Measurements from ENCODE around the gene CXCL14. TPM values are rescaled to one million over a fixed set of nuclear protein-coding genes. Genes with fewer than 3 reads are reported as not detected.

Gene CXCL14
- total and polyA plus RNA-seq, 2 donors (not counting 1 experiment from before 2014, with no cell fraction given): not detected

DNA sequence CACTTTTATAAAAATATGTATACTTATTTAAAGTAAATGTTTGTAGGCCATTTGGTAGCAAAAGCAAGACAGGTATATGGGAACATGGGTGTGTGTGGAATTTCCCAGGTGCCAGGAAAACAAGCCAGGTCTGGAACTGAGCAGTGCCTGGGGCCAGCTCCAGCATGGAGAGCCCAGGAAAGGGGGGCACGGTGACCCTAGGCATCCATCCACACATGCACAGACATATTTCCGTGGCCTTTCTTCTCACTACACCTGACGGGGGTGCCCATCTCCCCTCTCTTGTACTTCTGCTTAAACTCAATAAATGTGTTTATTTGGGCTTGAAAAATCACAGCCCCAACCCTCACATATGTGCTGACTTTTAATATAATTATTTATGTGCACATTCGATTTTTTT, 31.2 kb upstream of the CXCL14 start:
- Histone ChIP-seq H4K20me1 (ENCODE audit: control insufficient read depth, insufficient read depth, low read length, poor library complexity, severe bottlenecking) (no peaks in the 10 kb centered on the region), H3K79me2 (ENCODE audit: control insufficient read depth, insufficient read depth, low read length) (no peaks in the 10 kb centered on the region), H3K4me2 (replicated peaks; ENCODE audit: low read depth, low read length, poor library complexity, severe bottlenecking) (no peak overlapping the region), H3K9ac (ENCODE audit: low read length) (no peak overlapping the region), H3K27ac (ENCODE audit: low read length in 2 of 2) (no peak overlapping the region), H3K27me3 (replicated peaks in 1 of 4; ENCODE audit: control extremely low read depth in 1 of 4, control insufficient read depth in 3 of 4, insufficient read depth in 4 of 4, low read length in 3 of 4) (peaks cover 0 to 4% (median 0%) of the 10 kb centered on the region in 4 experiments), H3K4me3 (ENCODE audit: control extremely low read depth in 1 of 5, extremely low read depth in 1 of 5, insufficient read depth in 1 of 5, low read depth in 2 of 5, low read length in 4 of 5) (no peak overlapping the region), H2AFZ (ENCODE audit: insufficient read depth, low read depth, low read length, poor library complexity, severe bottlenecking) (no peak overlapping the region), H3K4me1 (ENCODE audit: control insufficient read depth in 2 of 2, insufficient read depth in 2 of 2, low read length in 2 of 2) (no peaks in the 10 kb centered on the region), H3K9me3 (ENCODE audit: control extremely low read depth in 1 of 3, control insufficient read depth in 2 of 3, insufficient read depth in 1 of 3, low read length in 2 of 3) (peaks cover 0 to 2% (median 0%) of the 10 kb centered on the region in 3 donors), H3K36me3 (replicated peaks in 1 of 2; ENCODE audit: control extremely low read depth in 1 of 2, control insufficient read depth in 1 of 2, extremely low read depth in 1 of 2, insufficient read depth in 2 of 2, low read length in 1 of 2) (no peaks in the 10 kb centered on the region)
- no CpG with 5 or more reads among the region's 4 CpGs for WGBS (ENCODE audit: insufficient coverage)
- Mint-ChIP-seq H3K27me3 (peaks cover 16% of the 10 kb centered on the region), H3K9me3 (ENCODE audit: insufficient read depth) (no peaks in the 10 kb centered on the region), H3K4me1 (no peaks in the 10 kb centered on the region), H3K27ac (no peak overlapping the region), H3K4me3 (no peak overlapping the region)
- intact Hi-C loops (cut with micrococcal nuclease): no loop called here
- ChIA-PET POLR2A (no interaction called here), CTCF (no interaction called here)
- no peak for ATAC-seq (ENCODE audit: low read depth)
- TF ChIP-seq, protein P1, sequence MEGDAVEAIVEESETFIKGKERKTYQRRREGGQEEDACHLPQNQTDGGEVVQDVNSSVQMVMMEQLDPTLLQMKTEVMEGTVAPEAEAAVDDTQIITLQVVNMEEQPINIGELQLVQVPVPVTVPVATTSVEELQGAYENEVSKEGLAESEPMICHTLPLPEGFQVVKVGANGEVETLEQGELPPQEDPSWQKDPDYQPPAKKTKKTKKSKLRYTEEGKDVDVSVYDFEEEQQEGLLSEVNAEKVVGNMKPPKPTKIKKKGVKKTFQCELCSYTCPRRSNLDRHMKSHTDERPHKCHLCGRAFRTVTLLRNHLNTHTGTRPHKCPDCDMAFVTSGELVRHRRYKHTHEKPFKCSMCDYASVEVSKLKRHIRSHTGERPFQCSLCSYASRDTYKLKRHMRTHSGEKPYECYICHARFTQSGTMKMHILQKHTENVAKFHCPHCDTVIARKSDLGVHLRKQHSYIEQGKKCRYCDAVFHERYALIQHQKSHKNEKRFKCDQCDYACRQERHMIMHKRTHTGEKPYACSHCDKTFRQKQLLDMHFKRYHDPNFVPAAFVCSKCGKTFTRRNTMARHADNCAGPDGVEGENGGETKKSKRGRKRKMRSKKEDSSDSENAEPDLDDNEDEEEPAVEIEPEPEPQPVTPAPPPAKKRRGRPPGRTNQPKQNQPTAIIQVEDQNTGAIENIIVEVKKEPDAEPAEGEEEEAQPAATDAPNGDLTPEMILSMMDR (IDR thresholded peaks at IDR 0.05): no peak
- no peak for DNase-seq

DNA sequence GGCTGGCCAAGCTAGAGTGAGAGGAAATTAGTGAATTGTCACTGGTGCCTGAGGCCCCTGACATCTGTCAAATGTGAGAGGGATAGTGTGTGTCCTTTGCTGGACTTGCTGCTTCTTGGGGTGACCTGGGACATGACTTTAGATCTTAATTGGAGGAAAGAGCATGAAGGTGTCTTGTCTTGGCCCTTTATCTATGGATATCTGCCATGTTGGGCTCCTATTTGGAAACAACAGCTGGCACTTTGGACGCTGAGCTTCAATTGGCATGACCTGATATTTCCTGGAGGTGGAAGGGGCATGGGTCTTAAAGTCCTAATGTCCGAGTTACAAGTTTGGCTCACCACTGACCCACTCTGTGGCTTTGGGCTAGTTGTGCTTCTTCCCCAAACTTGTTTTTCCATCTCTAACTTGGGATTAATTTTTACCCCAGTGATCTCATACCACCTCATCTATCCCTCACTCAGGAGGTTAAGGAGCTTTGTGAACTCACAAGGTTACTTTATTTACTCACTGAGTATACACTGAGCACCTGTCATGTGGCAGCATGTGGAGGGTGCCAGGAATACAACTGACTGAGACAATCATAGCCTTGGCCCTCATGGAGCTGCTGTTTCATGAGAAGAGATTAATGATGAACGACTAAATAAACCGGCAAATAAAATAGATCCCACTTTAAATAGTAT, 30.1 kb upstream of the CXCL14 start:
- 100% methylated on average over 2 of the region's 4 CpGs for WGBS (ENCODE audit: insufficient coverage)
- ATAC-seq (ENCODE audit: low read depth): no peak

More for the DNA sequence above, 30.1 kb upstream of the CXCL14 start:
- ChIA-PET CTCF (no interaction called here), POLR2A (no interaction called here)
- no peak for TF ChIP-seq EZH2 (IDR thresholded peaks at IDR 0.05; ENCODE audit: borderline replicate concordance, insufficient read depth, low read depth, low read length, poor library complexity, severe bottlenecking)
- TF ChIP-seq, protein P1 (IDR thresholded peaks at IDR 0.05): no peak
- Histone ChIP-seq H3K4me3 (ENCODE audit: control extremely low read depth in 1 of 5, extremely low read depth in 1 of 5, insufficient read depth in 1 of 5, low read depth in 2 of 5, low read length in 4 of 5) (no peak overlapping the region), H4K20me1 (ENCODE audit: control insufficient read depth, insufficient read depth, low read length, poor library complexity, severe bottlenecking) (no peaks in the 10 kb centered on the region), H3K4me2 (replicated peaks; ENCODE audit: low read depth, low read length, poor library complexity, severe bottlenecking) (no peak overlapping the region), H3K27me3 (replicated peaks in 1 of 4; ENCODE audit: control extremely low read depth in 1 of 4, control insufficient read depth in 3 of 4, insufficient read depth in 4 of 4, low read length in 3 of 4) (peaks cover 0 to 4% (median 0%) of the 10 kb centered on the region in 4 experiments), H3K9me3 (ENCODE audit: control extremely low read depth in 1 of 3, control insufficient read depth in 2 of 3, insufficient read depth in 1 of 3, low read length in 2 of 3) (peaks cover 0 to 2% (median 0%) of the 10 kb centered on the region in 3 donors), H3K36me3 (replicated peaks in 1 of 2; ENCODE audit: control extremely low read depth in 1 of 2, control insufficient read depth in 1 of 2, extremely low read depth in 1 of 2, insufficient read depth in 2 of 2, low read length in 1 of 2) (no peaks in the 10 kb centered on the region), H2AFZ (ENCODE audit: insufficient read depth, low read depth, low read length, poor library complexity, severe bottlenecking) (no peak overlapping the region), H3K79me2 (ENCODE audit: control insufficient read depth, insufficient read depth, low read length) (no peaks in the 10 kb centered on the region), H3K27ac (ENCODE audit: low read length in 2 of 2) (no peak overlapping the region), H3K4me1 (ENCODE audit: control insufficient read depth in 2 of 2, insufficient read depth in 2 of 2, low read length in 2 of 2) (no peaks in the 10 kb centered on the region), H3K9ac (ENCODE audit: low read length) (no peak overlapping the region)
- intact Hi-C loops (cut with micrococcal nuclease): no loop called here
- H3K9me3 Mint-ChIP-seq (ENCODE audit: insufficient read depth): no peaks in the 10 kb centered on the region
- H3K4me3 Mint-ChIP-seq: no peak overlapping the region
- H3K4me1 Mint-ChIP-seq: no peaks in the 10 kb centered on the region
- DNase-seq: no peak
- no peak overlapping the region for H3K27ac Mint-ChIP-seq
- peaks cover 16% of the 10 kb centered on the region for H3K27me3 Mint-ChIP-seq

Data from B cell (primary cell).